SH-SY5Y (cell line): ENCODE data around the gene SWAP70.

ENCODE experiments used
- GATA2 ChIP-seq: IDR thresholded peaks from 2 replicates; pipeline ENCODE4 v1.6.1; 2011; ENCODE audit warnings: mild to moderate bottlenecking, low read depth, low read length
- GATA3 ChIP-seq: IDR thresholded peaks from 2 replicates; pipeline ENCODE4 v1.6.1; 2011; ENCODE audit warnings: low read depth, mild to moderate bottlenecking, low read length, moderate library complexity

GRCh38 chr11:9783986-9784385 is 120.1 kb downstream of the SWAP70 start:
- TF ChIP-seq GATA2 (no peak), GATA3 (no peak)
